ENCODE measurements around the gene CPEB3.
"Not testable (repeated sequence)": the region's sequence is repeated elsewhere in the genome, so short reads cannot be mapped to it uniquely, and the experiment has no call there.

Gene CPEB3

GRCh38 chr10:92290837-92291615 is at the start of gene CPEB3, which contains the start of gene MARCHF5:
TSS of gene CPEB3 (minus strand) at chr10:92291078. CDS start at chr10:92240350, 50,728 bp downstream.
TSS of gene MARCHF5 (plus strand) at chr10:92291167. CDS start at chr10:92291495, 328 bp downstream.
- peak; percentile 84 for DNase-seq (ENCODE audit: low read depth)

- not testable (repeated sequence) for DNase-seq (ENCODE audit: low read depth)
Measured at GRCh38 chr10:92329927-92330326, 39.0 kb upstream of the CPEB3 start.

- DNase-seq (ENCODE audit: low read depth) = no peak
Measured at GRCh38 chr10:92328993-92329392, 38.1 kb upstream of the CPEB3 start.

- no peak for DNase-seq (ENCODE audit: low read depth)
Measured at GRCh38 chr10:92327445-92328433, 36.9 kb upstream of the CPEB3 start.

- no peak for DNase-seq (ENCODE audit: low read depth)
Measured at GRCh38 chr10:92323079-92323478, 32.2 kb upstream of the CPEB3 start.

- no peak for DNase-seq (ENCODE audit: low read depth)
Measured at GRCh38 chr10:92316610-92317009, 25.7 kb upstream of the CPEB3 start.

- no peak for DNase-seq (ENCODE audit: low read depth)
Measured at GRCh38 chr10:92313750-92314149, 22.9 kb upstream of the CPEB3 start.

- DNase-seq (ENCODE audit: low read depth) = no peak
Measured at GRCh38 chr10:92309272-92309671, 18.4 kb upstream of the CPEB3 start.

GRCh38 chr10:92305133-92306072 is 14.5 kb upstream of the CPEB3 start:
- no peak for DNase-seq (ENCODE audit: low read depth)

GRCh38 chr10:92304061-92304460 is 13.2 kb upstream of the CPEB3 start:
- DNase-seq (ENCODE audit: low read depth) = no peak

- no peak for DNase-seq (ENCODE audit: low read depth)
Measured at GRCh38 chr10:92303096-92303495, 12.2 kb upstream of the CPEB3 start.

- DNase-seq (ENCODE audit: low read depth) = no peak
Measured at GRCh38 chr10:92298487-92298886, 7.6 kb upstream of the CPEB3 start.

GRCh38 chr10:92291921-92292845 is 1.3 kb upstream of the CPEB3 start:
- peak; percentile 11 for DNase-seq (ENCODE audit: low read depth)

- DNase-seq (ENCODE audit: low read depth) = no peak
Measured at GRCh38 chr10:92291616-92291865, 663 bp upstream of the CPEB3 start.

- no peak for DNase-seq (ENCODE audit: low read depth)
Measured at GRCh38 chr10:92290076-92290836, 622 bp downstream of the CPEB3 start.

GRCh38 chr10:92284112-92284704 is 6.7 kb downstream of the CPEB3 start:
- no peak for DNase-seq (ENCODE audit: low read depth)

GRCh38 chr10:92278996-92279696 is 11.7 kb downstream of the CPEB3 start:
- DNase-seq (ENCODE audit: low read depth) = no peak

- no peak for DNase-seq (ENCODE audit: low read depth)
Measured at GRCh38 chr10:92274071-92274470, 16.8 kb downstream of the CPEB3 start.

- no peak for DNase-seq (ENCODE audit: low read depth)
Measured at GRCh38 chr10:92268748-92269147, 22.1 kb downstream of the CPEB3 start.

All from activated T-helper 1 cell treated with Interleukin-2 at 50 U/mL for 16 hours (primary cell).